HEK293T (cell line): ENCODE measurements around the gene PRR9.

Source experiments
- ARNT ChIP-seq: fragments of 450-650 bp; IDR thresholded peaks from 2 replicates; pipeline ENCODE4 v1.6.1; 2017; ENCODE audit warnings: mild to moderate bottlenecking
- BHLHE40 ChIP-seq: fragments of 450-650 bp; IDR thresholded peaks from 2 replicates; pipeline ENCODE4 v1.6.1; 2016; ENCODE audit warnings: mild to moderate bottlenecking, moderate library complexity, borderline replicate concordance
- ELF4 ChIP-seq: fragments of 450-650 bp; IDR thresholded peaks from 2 replicates; pipeline ENCODE4 v1.6.1; 2017; ENCODE audit warnings: antibody characterized with exemption
- FOXM1 ChIP-seq: fragments of 450-650 bp; IDR thresholded peaks from 2 replicates; pipeline ENCODE4 v1.6.1; 2017; ENCODE audit warnings: mild to moderate bottlenecking, borderline replicate concordance
- HDGF ChIP-seq: fragments of 450-650 bp; IDR thresholded peaks from 2 replicates; pipeline ENCODE4 v1.6.1; 2017; ENCODE audit warnings: antibody characterized with exemption, borderline replicate concordance
- L3MBTL2 ChIP-seq: fragments of 450-650 bp; conservative IDR thresholded peaks from 2 replicates; pipeline ENCODE4 v1.6.1; 2016; ENCODE audit warnings: mild to moderate bottlenecking
- SP1 ChIP-seq: fragments of 450-650 bp; IDR thresholded peaks from 2 replicates; pipeline ENCODE4 v1.6.1; 2017
- TARDBP ChIP-seq: fragments of 450-650 bp; IDR thresholded peaks from 2 replicates; pipeline ENCODE4 v1.6.1; 2016
- ZNF384 ChIP-seq: fragments of 450-650 bp; IDR thresholded peaks from 2 replicates; pipeline ENCODE4 v1.6.1; 2016

DNA sequence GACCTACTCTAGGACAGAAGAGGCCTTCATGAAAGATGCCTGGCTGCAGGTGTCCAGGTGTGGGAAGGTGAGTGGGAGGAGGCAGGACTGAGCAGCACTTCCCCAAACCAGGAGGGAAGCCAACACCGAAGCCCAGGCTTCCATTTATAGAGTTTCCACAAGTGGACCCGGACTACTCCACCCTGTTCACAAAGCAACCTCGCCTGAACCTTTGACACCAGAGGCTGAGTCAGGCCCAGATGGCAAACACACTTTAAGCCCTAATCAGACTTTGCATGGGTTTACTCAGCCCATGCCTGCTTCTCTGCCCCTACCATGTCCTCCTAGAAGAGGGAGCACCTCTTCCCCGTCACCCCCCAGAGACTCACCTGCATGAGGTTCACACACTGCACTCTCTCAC is 14.0 kb downstream of the PRR9 start:
- TF ChIP-seq FOXM1 (no peak), BHLHE40 (no peak), HDGF (no peak), ELF4 (no peak), ZNF384 (no peak), ARNT (no peak), L3MBTL2 (no peak), SP1 (no peak), TARDBP (no peak)
